ENCODE data around the gene GINS2.

Gene GINS2

GRCh38 chr16:85637808-85638647 lies 50.7 kb downstream of the GINS2 start:
- DNase-seq: peak; percentile 45

GRCh38 chr16:85637061-85637807 lies 51.5 kb downstream of the GINS2 start:
- no peak for DNase-seq

- no peak for DNase-seq
Observed at GRCh38 chr16:85636234-85636812, 52.4 kb downstream of the GINS2 start.

- no peak for DNase-seq
Observed at GRCh38 chr16:85635545-85636140, 53.1 kb downstream of the GINS2 start.

- peak; percentile 28 for DNase-seq
Observed at GRCh38 chr16:85634747-85635544, 53.8 kb downstream of the GINS2 start.

- no peak for DNase-seq
Observed at GRCh38 chr16:85633888-85634287, 54.9 kb downstream of the GINS2 start.

GRCh38 chr16:85633438-85633743 lies 55.4 kb downstream of the GINS2 start:
- DNase-seq: no peak

- DNase-seq: no peak
Observed at GRCh38 chr16:85632709-85633437, 55.9 kb downstream of the GINS2 start.

GRCh38 chr16:85631802-85632393 lies 56.9 kb downstream of the GINS2 start:
- no peak for DNase-seq

- DNase-seq: no peak
Observed at GRCh38 chr16:85631230-85631629, 57.5 kb downstream of the GINS2 start.

GRCh38 chr16:85629853-85630252 lies 58.9 kb downstream of the GINS2 start:
- DNase-seq: no peak

- DNase-seq: no peak
Observed at GRCh38 chr16:85629326-85629725, 59.4 kb downstream of the GINS2 start.

GRCh38 chr16:85628645-85629044 lies 60.1 kb downstream of the GINS2 start:
- DNase-seq: no peak

- no peak for DNase-seq
Observed at GRCh38 chr16:85628265-85628556, 60.5 kb downstream of the GINS2 start.

GRCh38 chr16:85627526-85628264 lies 61.1 kb downstream of the GINS2 start:
- DNase-seq: no peak

- peak; percentile 50 for DNase-seq
Observed at GRCh38 chr16:85627089-85627488, 61.7 kb downstream of the GINS2 start.

Data from NCI-H69 (cell line).